GM12875 (cell line): Measurements from ENCODE around the gene APBB2.

Experiments
- H3K4me3 ChIP-seq: one replicate; pipeline ENCODE4 v1.5.1; 2011; ENCODE audit warnings: low read depth, low read length, control low read depth
- TF ChIP-seq, protein P1 (sequence below): IDR thresholded peaks from 2 replicates; pipeline ENCODE4 v1.5.1; 2011; ENCODE audit warnings: low read depth, mild to moderate bottlenecking, control low read depth, inconsistent platforms, low read length, moderate library complexity, borderline replicate concordance; ENCODE audit not compliant: insufficient read depth

The APBB2 gene

DNA sequence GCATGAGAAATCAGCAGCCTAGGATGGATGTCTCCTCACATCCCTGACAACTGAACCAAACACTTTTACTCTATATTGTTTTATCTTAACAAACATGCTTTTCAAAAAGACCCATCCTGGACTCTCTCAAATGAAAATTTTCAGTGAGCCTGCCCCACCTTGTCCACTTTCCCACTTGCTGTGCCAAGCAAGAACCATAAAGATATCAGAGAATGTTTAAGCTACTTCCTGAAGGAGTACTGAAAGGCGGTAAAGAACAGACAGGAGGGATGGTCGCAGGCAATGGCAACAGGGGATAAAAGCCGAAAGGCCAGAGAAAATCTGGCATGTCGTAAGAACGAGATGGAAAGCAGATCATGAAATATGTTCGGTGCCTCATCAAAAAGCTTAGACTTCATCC, 10.5 kb downstream of the APBB2 start:
- TF ChIP-seq, protein P1, sequence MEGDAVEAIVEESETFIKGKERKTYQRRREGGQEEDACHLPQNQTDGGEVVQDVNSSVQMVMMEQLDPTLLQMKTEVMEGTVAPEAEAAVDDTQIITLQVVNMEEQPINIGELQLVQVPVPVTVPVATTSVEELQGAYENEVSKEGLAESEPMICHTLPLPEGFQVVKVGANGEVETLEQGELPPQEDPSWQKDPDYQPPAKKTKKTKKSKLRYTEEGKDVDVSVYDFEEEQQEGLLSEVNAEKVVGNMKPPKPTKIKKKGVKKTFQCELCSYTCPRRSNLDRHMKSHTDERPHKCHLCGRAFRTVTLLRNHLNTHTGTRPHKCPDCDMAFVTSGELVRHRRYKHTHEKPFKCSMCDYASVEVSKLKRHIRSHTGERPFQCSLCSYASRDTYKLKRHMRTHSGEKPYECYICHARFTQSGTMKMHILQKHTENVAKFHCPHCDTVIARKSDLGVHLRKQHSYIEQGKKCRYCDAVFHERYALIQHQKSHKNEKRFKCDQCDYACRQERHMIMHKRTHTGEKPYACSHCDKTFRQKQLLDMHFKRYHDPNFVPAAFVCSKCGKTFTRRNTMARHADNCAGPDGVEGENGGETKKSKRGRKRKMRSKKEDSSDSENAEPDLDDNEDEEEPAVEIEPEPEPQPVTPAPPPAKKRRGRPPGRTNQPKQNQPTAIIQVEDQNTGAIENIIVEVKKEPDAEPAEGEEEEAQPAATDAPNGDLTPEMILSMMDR = no peak
- H3K4me3 ChIP-seq = no peak overlapping the region

DNA sequence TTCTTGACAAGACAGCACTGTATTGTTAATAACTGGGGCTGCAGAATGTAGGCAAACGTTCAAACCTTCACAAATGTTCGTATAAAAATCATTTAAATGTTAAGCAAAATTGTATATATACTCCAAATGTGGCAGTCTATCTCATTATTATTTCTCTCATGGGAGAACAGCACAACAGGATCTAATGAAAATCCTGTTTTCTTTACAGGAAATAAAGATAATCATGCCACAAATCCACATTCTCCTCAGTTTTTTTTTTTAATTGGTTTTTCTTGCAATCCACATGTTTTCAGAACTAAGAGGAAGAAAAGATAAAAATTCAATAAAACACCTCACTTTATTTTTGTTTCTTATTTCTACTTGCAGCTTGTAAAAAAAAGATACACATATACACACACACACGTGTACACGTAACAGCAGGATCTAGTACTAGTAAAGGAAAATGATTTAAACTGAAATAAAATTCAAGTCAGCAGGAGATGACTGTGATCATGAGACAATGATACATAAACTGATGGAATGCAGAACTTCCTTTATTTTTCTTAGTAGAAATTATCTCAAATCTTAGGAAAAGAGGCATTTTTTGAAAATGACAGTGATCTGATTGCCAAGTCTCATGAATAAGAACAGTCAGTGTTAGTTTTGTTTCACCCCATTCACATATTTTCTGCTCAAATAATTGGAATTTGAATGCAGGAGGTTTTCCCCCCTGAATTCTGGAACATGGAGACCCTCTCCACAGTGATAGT, 11.3 kb downstream of the APBB2 start:
- TF ChIP-seq, protein P1 = no peak
- H3K4me3 ChIP-seq = no peak overlapping the region

DNA sequence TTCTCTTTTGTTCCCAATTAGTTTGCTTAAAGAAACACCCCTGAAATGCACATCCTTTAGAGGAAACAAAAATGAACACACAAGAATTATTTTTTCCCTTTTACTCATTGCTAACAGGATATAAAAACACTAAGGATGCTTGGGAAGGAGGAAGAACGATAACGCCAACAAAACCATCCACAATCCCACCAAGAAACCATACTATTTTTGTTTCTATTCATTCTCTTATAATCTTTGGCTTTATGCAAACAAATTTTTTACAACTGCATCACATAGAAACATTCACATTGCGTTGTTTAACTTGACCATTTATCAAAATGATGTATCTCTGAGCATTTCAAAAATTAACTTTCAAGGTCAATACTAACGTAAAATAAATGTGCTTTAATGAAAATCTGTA, 12.0 kb downstream of the APBB2 start:
- TF ChIP-seq, protein P1 = no peak
- H3K4me3 ChIP-seq = no peak overlapping the region

DNA sequence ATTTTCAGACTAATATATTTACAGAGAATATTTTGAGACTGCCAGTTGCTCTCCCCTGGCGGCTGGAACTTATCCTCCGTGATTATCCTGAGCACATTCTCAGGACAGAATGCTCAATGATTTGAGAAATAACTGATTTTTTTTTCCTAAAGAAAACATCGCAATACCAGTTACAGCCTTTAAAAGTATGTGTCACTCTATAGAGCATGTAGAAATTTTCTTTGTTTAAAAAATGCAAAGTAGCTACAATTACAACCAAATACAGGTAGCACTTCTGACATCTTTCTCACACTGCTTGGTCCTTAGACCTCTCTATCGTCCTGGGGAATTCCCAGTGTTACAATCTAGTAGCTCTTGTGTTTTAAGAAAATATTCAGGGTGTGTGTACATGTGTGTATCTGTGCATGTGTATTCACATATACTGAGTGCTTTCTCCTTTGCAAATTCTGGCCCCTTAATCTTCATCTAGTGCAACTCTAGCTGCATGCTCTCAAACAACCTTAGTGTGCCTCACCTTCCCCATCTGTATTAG, 13.8 kb downstream of the APBB2 start:
- H3K4me3 ChIP-seq = no peak overlapping the region
- TF ChIP-seq, protein P1 = no peak

DNA sequence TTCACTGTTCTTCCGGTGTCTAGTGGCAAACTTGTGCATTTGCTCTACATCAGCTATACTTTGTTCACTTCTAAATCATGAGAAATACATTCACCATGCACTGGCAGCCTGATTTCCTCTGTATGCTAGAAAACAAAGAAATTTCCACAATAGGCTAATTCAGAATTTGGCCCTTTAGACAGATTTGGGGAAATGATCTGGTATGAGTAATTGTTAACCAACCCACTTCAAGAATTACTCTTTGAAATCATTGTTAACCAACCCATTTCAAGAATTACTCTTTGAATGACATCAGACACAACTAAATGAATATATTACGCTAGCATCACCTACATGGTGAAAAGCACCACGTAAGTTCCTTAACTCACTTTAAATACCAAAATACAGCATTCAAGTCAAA, 14.6 kb downstream of the APBB2 start:
- H3K4me3 ChIP-seq = no peak overlapping the region

DNA sequence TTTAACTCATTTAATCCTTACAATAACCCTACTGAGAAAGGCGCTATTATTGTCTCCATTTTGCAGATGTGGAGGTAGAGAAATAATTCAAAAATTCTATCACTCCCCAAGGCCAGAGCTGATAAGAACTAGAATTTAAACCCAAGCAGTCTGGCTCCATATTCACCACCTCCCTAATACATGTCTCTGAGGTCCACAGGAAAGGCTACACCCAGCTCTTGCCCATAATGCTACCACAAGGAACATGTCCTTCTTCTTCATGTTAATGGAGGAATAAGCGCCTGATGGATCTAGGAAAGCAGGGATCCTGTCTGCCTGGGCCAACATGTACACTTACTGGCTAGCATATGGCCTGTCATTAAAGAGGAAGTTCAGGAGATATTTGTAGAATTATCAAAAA, 16.3 kb downstream of the APBB2 start:
- TF ChIP-seq, protein P1 = no peak
- H3K4me3 ChIP-seq = no peak overlapping the region

More for the DNA sequence above, 14.6 kb downstream of the APBB2 start:
- TF ChIP-seq, protein P1 = no peak

DNA sequence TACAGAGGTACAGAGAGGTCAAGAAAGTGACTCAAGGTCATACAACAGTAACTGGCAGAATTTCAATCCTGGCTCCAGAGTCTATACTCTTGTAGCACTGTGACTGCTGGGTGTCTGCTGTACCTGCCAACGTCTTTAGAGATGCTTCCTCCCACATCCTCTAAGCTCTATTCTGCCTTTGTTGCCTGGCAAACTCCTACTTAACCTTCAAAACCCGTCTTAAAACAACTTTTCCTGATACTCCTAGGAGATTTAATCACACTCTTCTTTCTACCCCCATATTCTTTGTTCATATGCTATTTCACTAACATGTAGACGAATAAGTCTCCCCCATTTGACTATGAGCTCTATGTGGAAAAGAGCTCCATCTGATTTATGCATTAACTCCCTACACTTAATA, 16.8 kb downstream of the APBB2 start:
- TF ChIP-seq, protein P1 = no peak
- H3K4me3 ChIP-seq = no peak overlapping the region
